Colonic mucosa (tissue), 4 donors: ENCODE results near the gene JPT2. TPM values are rescaled to one million over a fixed set of nuclear protein-coding genes. Genes with fewer than 3 reads are reported as not detected.

Source experiments
- DNase-seq: peaks from one replicate; pipeline ENCODE4 v3.0.0-alpha.2; 2020
- H3K27ac ChIP-seq: fragments of 200-600 bp; one replicate; pipeline ENCODE4 v1.8.0; 2021
- H3K27me3 ChIP-seq: fragments of 200-600 bp; one replicate; pipeline ENCODE4 v1.8.0; 2021
- H3K36me3 ChIP-seq: fragments of 200-600 bp; one replicate; pipeline ENCODE4 v1.8.0; 2021
- H3K4me1 ChIP-seq: fragments of 200-600 bp; one replicate; pipeline ENCODE4 v1.8.0; 2021; ENCODE audit warnings: mild to moderate bottlenecking
- H3K4me3 ChIP-seq: fragments of 200-600 bp; one replicate; pipeline ENCODE4 v1.8.0; 2021
- H3K9ac ChIP-seq, 2 donors: one replicate each; pipeline ENCODE4 v1.7.0; 2013; ENCODE audit warnings: control low read depth in 2 of 2, low read depth in 2 of 2, low read length in 2 of 2
- H3K9me3 ChIP-seq: fragments of 200-600 bp; one replicate; pipeline ENCODE4 v1.8.0; 2021
- intact Hi-C: fragments of 100-400 bp; cut with DNase I; formaldehyde crosslinking; loops from one replicate; pipeline ENCODE4 v1.14.1; 2022
- total RNA-seq, 2 donors: library from RNA; stranded (reverse); fragmentation: NEBNext Ultra II Directional in 1 of 2; extraction: Animal tissue kit (Norgen Biotek cat#: 25700) in 1 of 2; gene quantifications; one replicate each; pipeline ENCODE4 v1.2.1, GENCODE V29; 2021
- TF ChIP-seq, protein P1 (sequence below): fragments of 200-600 bp; IDR thresholded peaks from one replicate; pipeline ENCODE4 v1.8.0; 2022; ENCODE audit warnings: antibody characterized with exemption, mild to moderate bottlenecking
- donor health status: healthy.
- donor health status: DM: no; HTN: no; CAD: no.
- donor health status: DM: no; HTN: no; CAD: no.

Gene JPT2
- total RNA-seq, 2 donors from 2014 or later, result 53.5 to 123 TPM

DNA sequence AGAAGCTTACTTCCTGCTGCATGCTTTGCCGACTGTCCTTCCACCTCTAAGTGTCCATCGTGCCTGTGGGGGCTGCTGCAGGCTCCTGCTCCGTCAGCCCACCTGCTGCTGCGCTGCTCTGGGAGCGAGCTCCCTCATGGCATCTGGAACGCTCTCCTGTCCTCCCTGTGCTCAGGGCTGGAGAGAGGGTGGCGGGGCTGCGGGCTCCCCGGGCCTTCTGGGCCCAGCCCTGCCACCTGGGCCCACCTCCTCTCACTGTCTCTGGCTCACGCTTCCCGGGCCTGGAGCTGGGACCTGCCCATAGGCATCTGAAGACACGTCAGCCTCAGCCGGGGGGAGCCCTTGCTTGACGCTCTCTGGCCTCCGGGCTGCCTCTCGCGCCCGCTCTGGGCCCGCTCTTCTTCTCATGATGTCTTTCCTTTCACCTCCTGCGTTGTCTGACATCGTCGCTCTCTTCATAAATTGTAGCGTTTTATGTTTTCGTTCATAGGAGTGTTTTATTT lies 66.3 kb downstream of the JPT2 start:
- no peak for DNase-seq
- Histone ChIP-seq H3K27me3 (no peaks in the 10 kb centered on the region), H3K9ac (no peak overlapping the region), H3K9me3 (no peaks in the 10 kb centered on the region), H3K27ac (no peak overlapping the region), H3K4me1 (no peaks in the 10 kb centered on the region), H3K36me3 (no peaks in the 10 kb centered on the region), H3K4me3 (no peak overlapping the region)
- TF ChIP-seq, protein P1, sequence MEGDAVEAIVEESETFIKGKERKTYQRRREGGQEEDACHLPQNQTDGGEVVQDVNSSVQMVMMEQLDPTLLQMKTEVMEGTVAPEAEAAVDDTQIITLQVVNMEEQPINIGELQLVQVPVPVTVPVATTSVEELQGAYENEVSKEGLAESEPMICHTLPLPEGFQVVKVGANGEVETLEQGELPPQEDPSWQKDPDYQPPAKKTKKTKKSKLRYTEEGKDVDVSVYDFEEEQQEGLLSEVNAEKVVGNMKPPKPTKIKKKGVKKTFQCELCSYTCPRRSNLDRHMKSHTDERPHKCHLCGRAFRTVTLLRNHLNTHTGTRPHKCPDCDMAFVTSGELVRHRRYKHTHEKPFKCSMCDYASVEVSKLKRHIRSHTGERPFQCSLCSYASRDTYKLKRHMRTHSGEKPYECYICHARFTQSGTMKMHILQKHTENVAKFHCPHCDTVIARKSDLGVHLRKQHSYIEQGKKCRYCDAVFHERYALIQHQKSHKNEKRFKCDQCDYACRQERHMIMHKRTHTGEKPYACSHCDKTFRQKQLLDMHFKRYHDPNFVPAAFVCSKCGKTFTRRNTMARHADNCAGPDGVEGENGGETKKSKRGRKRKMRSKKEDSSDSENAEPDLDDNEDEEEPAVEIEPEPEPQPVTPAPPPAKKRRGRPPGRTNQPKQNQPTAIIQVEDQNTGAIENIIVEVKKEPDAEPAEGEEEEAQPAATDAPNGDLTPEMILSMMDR, result no peak
- intact Hi-C loops, result no loop called here

GRCh38 chr16:1745181-1745899 lies 67.3 kb downstream of the JPT2 start:
- intact Hi-C loops, result no loop called here
- Histone ChIP-seq H3K9me3 (no peaks in the 10 kb centered on the region), H3K36me3 (no peaks in the 10 kb centered on the region), H3K27me3 (no peaks in the 10 kb centered on the region), H3K4me3 (no peak overlapping the region), H3K4me1 (no peaks in the 10 kb centered on the region), H3K27ac (no peak overlapping the region), H3K9ac (no peak overlapping the region)
- no peak for DNase-seq
- TF ChIP-seq, protein P1, result no peak

DNA sequence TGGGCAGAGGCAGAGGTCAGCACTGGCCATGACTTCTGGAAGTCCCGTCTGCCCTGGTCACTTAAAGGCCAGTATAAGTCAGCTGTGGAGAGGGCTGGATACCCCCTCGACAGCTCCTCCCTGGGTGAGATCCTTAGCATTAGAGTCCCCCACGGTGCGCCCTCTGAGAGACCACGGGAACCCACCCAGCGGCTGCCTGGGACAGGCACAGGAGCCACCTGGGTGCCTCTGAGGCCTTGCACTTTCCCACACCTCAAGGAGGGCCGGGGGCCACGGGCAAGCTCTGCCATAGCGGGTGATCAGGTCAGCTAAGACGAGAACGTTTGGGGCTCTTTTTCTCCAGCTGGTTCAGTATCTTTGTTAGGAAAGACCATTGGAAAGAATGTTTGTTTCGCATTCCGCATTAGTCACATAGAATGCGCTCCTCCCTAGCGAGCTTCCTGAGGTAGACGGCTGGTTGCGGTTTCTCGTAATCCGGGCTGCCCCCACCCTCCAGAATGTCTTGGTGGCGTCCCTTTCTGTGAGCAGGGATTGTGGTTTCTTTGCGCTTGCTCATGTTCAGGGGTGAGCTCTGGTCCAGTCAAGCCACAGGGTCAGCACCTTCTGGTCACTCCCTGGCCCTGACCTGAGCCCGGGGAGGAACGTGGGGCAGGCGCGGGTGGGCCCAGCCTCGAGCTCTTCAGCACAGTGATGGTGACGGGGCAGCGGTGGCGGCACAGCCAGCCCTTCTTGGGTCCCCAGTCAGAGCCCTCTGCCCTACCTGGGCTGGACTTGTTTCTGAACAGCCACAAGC lies 68.0 kb downstream of the JPT2 start:
- H3K9me3 ChIP-seq, result no peaks in the 10 kb centered on the region
- no peak overlapping the region for H3K9ac ChIP-seq
- no peaks in the 10 kb centered on the region for H3K36me3 ChIP-seq
- H3K27me3 ChIP-seq, result no peaks in the 10 kb centered on the region
- H3K27ac ChIP-seq, result no peak overlapping the region
- no peaks in the 10 kb centered on the region for H3K4me1 ChIP-seq
- DNase-seq, result no peak
- TF ChIP-seq, protein P1, result no peak
- H3K4me3 ChIP-seq, result no peak overlapping the region
- intact Hi-C loops, result no loop called here

DNA sequence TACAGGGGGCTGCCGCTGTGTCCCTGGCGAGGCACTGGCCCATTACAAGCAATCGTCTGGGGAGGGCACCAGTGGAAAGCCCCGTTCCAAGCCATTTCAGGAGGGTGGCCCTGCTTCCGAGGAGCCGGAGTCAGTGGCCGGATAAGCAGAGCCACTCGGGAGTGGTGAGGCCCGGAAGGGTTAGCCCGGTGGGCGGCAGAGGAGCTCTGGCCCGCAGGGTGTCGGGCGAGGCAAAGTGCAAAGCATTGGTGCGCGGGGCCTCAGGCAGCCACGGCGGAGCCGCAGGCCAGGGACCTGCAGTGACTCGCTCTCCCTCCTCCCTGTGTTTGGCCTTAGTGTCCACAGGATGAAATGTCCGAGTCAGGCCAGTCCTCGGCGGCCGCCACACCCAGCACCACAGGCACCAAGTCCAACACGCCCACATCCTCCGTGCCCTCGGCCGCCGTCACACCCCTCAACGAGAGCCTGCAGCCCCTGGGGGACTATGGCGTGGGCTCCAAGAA lies 68.7 kb downstream of the JPT2 start:
- Histone ChIP-seq H3K4me1 (no peaks in the 10 kb centered on the region), H3K4me3 (no peak overlapping the region), H3K36me3 (no peaks in the 10 kb centered on the region), H3K9me3 (no peaks in the 10 kb centered on the region), H3K27me3 (no peaks in the 10 kb centered on the region), H3K27ac (no peak overlapping the region), H3K9ac (no peak overlapping the region)
- intact Hi-C loops, result no loop called here
- no peak for DNase-seq
- TF ChIP-seq, protein P1, result no peak

GRCh38 chr16:1747934-1748333 lies 69.9 kb downstream of the JPT2 start:
- H3K27ac ChIP-seq, result no peak overlapping the region
- H3K4me1 ChIP-seq, result no peaks in the 10 kb centered on the region
- TF ChIP-seq, protein P1, result no peak
- no peak for DNase-seq
- H3K27me3 ChIP-seq, result no peaks in the 10 kb centered on the region
- H3K9me3 ChIP-seq, result no peaks in the 10 kb centered on the region
- no peak overlapping the region for H3K4me3 ChIP-seq
- H3K36me3 ChIP-seq, result no peaks in the 10 kb centered on the region
- intact Hi-C loops, result no loop called here
- H3K9ac ChIP-seq, result no peak overlapping the region
